OCI-LY3 (cell line): ENCODE data around the gene FBXW4.

Experiments
- EZH2phosphoT487 ChIP-seq: fragments of 200-600 bp; shearing (Covaris generic); IDR thresholded peaks from 2 replicates; pipeline ENCODE4 v1.6.1; 2018; ENCODE audit warnings: antibody characterized with exemption, mixed run types, low read depth
- TF ChIP-seq, protein P1 (sequence below): fragments of 200-600, 300-600 bp; sonication (generic); IDR thresholded peaks from 2 replicates; pipeline ENCODE4 v1.5.1; 2014; ENCODE audit warnings: antibody characterized with exemption, low read length, low read depth

DNA sequence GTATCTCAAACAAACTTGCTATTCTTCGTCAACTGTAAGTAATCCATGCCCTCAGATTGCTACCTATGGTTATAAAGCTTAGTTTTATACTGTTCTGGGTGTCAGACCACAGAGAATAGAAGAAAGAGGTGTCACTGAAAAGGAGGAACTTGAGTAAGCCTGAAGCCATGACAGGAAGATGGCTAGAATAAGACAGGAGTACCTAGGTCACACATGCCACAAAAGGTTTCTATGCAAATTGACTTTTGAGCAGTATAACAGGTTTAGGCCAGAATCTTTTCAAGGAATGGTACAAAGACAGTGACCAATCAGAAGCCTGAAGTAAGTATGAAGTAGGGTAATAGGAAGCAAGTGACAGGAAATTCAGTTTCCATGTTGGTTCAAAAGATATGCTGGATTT, 23.5 kb downstream of the FBXW4 start:
- TF ChIP-seq, protein P1, sequence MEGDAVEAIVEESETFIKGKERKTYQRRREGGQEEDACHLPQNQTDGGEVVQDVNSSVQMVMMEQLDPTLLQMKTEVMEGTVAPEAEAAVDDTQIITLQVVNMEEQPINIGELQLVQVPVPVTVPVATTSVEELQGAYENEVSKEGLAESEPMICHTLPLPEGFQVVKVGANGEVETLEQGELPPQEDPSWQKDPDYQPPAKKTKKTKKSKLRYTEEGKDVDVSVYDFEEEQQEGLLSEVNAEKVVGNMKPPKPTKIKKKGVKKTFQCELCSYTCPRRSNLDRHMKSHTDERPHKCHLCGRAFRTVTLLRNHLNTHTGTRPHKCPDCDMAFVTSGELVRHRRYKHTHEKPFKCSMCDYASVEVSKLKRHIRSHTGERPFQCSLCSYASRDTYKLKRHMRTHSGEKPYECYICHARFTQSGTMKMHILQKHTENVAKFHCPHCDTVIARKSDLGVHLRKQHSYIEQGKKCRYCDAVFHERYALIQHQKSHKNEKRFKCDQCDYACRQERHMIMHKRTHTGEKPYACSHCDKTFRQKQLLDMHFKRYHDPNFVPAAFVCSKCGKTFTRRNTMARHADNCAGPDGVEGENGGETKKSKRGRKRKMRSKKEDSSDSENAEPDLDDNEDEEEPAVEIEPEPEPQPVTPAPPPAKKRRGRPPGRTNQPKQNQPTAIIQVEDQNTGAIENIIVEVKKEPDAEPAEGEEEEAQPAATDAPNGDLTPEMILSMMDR, result no peak
- no peak for TF ChIP-seq EZH2phosphoT487
